ENCODE measurements around the gene ERC2. TPM values are rescaled to one million over a fixed set of nuclear protein-coding genes. Genes with fewer than 3 reads are reported as not detected.

The ERC2 gene
- total RNA-seq, 4 donors from 2014 or later, result 5.3 to 8.8 (median 7.8) TPM

GRCh38 chr3:55728461-55729100 is 739.7 kb downstream of the ERC2 start:
- TF ChIP-seq POLR2A (IDR thresholded peaks at IDR 0.05) (peak in 1 of 2 donors; percentile 13), CTCF (IDR thresholded peaks at IDR 0.05) (no peak)
- Histone ChIP-seq H3K4me3 (replicated peaks in 1 of 3) (no peak overlapping the region), H3K36me3 (no peaks in the 10 kb centered on the region), H3K27me3 (no peaks in the 10 kb centered on the region), H3K4me1 (peaks cover 19 to 39% of the 10 kb centered on the region in 2 donors), H3K9me3 (no peaks in the 10 kb centered on the region), H3K27ac (peak overlapping the region; percentile 63 to 92 (median 79))
- intact Hi-C loops (cut with DNase I), result no loop called here
- 33 to 63% methylated on average over 5 of the region's 5 CpGs for WGBS, 2 donors
- peak; percentile 76 to 82 for DNase-seq

- peaks cover 19 to 39% of the 10 kb centered on the region in 2 donors for H3K4me1 ChIP-seq
- H3K4me3 ChIP-seq (replicated peaks in 1 of 3), result no peak overlapping the region
- no peaks in the 10 kb centered on the region for H3K36me3 ChIP-seq
- TF ChIP-seq CTCF (IDR thresholded peaks at IDR 0.05) (no peak), POLR2A (IDR thresholded peaks at IDR 0.05) (no peak)
- no peaks in the 10 kb centered on the region for H3K9me3 ChIP-seq
- H3K27ac ChIP-seq, result peak overlapping the region in 1 of 3 donors; percentile 1
- DNase-seq, result no peak
- intact Hi-C loops (cut with DNase I), result no loop called here
- H3K27me3 ChIP-seq, result no peaks in the 10 kb centered on the region
- WGBS, 2 donors, result 82 to 98% methylated on average over 2 of the region's 2 CpGs
Observed at GRCh38 chr3:55726501-55726775, 741.8 kb downstream of the ERC2 start.

GRCh38 chr3:55725681-55726500 is 742.4 kb downstream of the ERC2 start:
- Histone ChIP-seq H3K9me3 (no peaks in the 10 kb centered on the region), H3K27ac (peak overlapping the region in 2 of 3 donors; percentile 20 to 55), H3K4me3 (replicated peaks in 1 of 3) (no peak overlapping the region), H3K4me1 (peaks cover 19 to 39% of the 10 kb centered on the region in 2 donors), H3K27me3 (no peaks in the 10 kb centered on the region), H3K36me3 (no peaks in the 10 kb centered on the region)
- intact Hi-C loops (cut with DNase I), result no loop called here
- TF ChIP-seq CTCF (IDR thresholded peaks at IDR 0.05), result no peak
- no peak for TF ChIP-seq POLR2A (IDR thresholded peaks at IDR 0.05)
- no peak for DNase-seq
- 36 to 37% methylated on average over 3 of the region's 3 CpGs for WGBS, 2 donors

GRCh38 chr3:55724821-55725220 is 743.4 kb downstream of the ERC2 start:
- H3K27ac ChIP-seq, result peak overlapping the region in 2 of 3 donors; percentile 41 to 55
- no peaks in the 10 kb centered on the region for H3K36me3 ChIP-seq
- DNase-seq, result peak; percentile 48 to 61
- H3K4me1 ChIP-seq, result peaks cover 19 to 39% of the 10 kb centered on the region in 2 donors
- H3K4me3 ChIP-seq (replicated peaks in 1 of 3), result no peak overlapping the region
- TF ChIP-seq CTCF (IDR thresholded peaks at IDR 0.05), result no peak
- peak in 1 of 2 donors; percentile 7 for TF ChIP-seq POLR2A (IDR thresholded peaks at IDR 0.05)
- WGBS, 2 donors, result 54 to 58% methylated on average over 2 of the region's 2 CpGs
- intact Hi-C loops (cut with DNase I), result no loop called here
- H3K27me3 ChIP-seq, result no peaks in the 10 kb centered on the region
- no peaks in the 10 kb centered on the region for H3K9me3 ChIP-seq

- Histone ChIP-seq H3K4me1 (peaks cover 19 to 39% of the 10 kb centered on the region in 2 donors), H3K36me3 (no peaks in the 10 kb centered on the region), H3K4me3 (replicated peaks in 1 of 3) (no peak overlapping the region), H3K27me3 (no peaks in the 10 kb centered on the region), H3K27ac (peak overlapping the region in 2 of 3 donors; percentile 31 to 41), H3K9me3 (no peaks in the 10 kb centered on the region)
- TF ChIP-seq CTCF (IDR thresholded peaks at IDR 0.05), result no peak
- TF ChIP-seq POLR2A (IDR thresholded peaks at IDR 0.05), result no peak
- no peak for DNase-seq
- intact Hi-C loops (cut with DNase I), result no loop called here
Observed at GRCh38 chr3:55724407-55724784, 743.9 kb downstream of the ERC2 start.
